ENCODE results near the gene NDUFB10. TPM values are rescaled to one million over a fixed set of nuclear protein-coding genes. Genes with fewer than 3 reads are reported as not detected.
"Not testable (repeated sequence)": the region's sequence is repeated elsewhere in the genome, so short reads cannot be mapped to it uniquely, and the experiment has no call there.

The NDUFB10 gene
- total RNA-seq, 1 donor from 2014 or later: 126 TPM

DNA sequence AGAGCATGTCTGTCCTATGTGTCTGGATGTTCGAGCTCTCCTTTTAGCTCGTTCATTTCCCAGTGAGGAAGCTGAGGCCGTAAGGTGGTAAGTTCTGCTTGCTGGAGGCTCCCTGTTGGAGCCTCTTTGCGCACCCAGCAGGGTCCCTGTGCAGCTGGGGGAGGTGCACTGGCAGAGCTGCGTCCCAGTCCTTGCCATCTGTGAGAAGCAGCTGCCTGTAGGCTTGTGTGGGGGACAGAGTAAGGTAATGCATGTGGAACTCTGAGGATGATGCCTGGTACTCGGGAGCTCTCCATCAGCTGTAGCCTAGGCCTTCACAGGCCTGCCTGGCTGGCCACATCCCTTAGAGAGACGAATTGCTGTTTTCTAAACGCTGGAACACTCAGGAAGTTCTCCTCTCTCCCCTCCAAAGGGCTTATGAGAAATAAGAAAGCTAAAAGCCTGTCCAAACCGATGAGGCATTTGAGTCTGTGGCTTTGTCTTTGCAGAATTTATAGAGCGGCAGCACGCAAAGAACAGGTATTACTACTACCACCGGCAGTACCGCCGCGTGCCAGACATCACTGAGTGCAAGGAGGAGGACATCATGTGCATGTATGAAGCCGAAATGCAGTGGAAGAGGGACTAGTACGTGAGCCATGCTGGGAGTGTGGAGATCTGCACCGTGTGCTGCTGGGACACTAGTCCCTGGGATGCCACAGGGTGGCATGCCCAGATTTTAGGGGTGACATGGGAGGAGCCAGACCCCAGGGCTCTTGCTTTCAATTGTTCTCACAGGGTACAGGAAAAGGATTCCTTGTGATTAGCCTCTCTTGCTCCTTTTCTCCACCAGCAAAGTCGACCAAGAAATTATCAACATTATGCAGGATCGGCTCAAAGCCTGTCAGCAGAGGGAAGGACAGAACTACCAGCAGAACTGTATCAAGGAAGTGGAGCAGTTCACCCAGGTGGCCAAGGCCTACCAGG lies 1.6 kb downstream of the NDUFB10 start:
- Mint-ChIP-seq H3K4me1 (ENCODE audit: unreplicated experiment) (peaks cover 40% of the 10 kb centered on the region), H3K4me3 (ENCODE audit: unreplicated experiment) (peak overlapping the region; percentile 96), H3K27ac (ENCODE audit: unreplicated experiment) (peak overlapping the region; percentile 76), H3K27me3 (ENCODE audit: unreplicated experiment) (no peaks in the 10 kb centered on the region), H3K9me3 (ENCODE audit: unreplicated experiment) (no peaks in the 10 kb centered on the region), H3K36me3 (ENCODE audit: unreplicated experiment) (peaks cover 14% of the 10 kb centered on the region)
- no peak for TF ChIP-seq CTCF (IDR thresholded peaks at IDR 0.05)
- no peak for DNase-seq (ENCODE audit: extremely low spot score, unreplicated experiment)

GRCh38 chr16:1961651-1962067 lies 2.3 kb downstream of the NDUFB10 start:
- H3K4me3 Mint-ChIP-seq (ENCODE audit: unreplicated experiment): no peak overlapping the region

DNA sequence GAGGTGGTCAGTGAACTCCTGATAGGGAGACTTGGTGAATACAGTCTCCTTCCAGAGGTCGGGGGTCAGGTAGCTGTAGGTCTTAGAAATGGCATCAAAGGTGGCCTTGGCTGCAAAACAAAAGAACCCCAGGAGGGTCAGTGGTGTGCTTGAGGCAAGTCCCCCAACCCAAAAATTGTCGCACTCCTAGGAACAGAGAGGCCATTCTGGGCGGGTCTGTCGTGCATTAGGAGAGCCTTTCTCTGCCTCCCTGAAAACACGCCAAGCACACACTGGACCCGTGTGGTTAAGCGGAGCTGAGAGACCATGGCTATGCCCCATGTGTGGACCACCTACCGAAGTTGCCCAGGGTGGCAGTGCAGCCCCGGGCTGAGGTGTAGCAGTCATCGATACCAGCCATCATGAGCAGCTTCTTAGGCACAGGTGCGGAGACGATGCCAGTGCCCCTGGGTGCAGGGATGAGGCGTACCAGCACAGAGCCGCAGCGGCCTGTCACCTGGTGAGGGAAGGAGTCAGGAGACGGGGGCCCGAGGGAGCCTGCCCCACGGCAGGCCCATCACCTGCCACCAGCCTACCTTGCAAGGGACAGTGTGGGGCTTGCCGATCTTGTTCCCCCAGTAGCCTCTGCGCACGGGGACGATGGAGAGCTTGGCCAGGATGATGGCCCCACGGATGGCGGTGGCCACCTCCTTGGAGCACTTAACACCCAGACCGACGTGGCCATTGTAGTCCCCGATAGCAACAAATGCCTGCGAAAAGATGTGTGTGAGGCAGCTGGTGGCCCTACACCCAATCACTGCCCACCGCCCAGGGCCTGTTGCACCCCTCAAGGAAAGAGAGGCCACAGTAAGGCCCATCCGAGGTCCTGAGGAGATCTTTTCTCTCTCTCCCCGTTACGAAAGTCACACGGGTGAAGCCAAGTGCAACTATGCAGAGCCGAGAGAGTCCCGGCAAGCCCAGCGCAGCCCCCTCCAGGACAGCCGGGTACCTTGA lies 3.1 kb downstream of the NDUFB10 start:
- Mint-ChIP-seq H3K36me3 (ENCODE audit: unreplicated experiment) (peaks cover 14% of the 10 kb centered on the region), H3K4me3 (ENCODE audit: unreplicated experiment) (peak overlapping the region; percentile 87), H3K4me1 (ENCODE audit: unreplicated experiment) (peaks cover 42% of the 10 kb centered on the region), H3K27ac (ENCODE audit: unreplicated experiment) (peak overlapping the region; percentile 90)
- H3K9me3 Mint-ChIP-seq (ENCODE audit: unreplicated experiment); DNase-seq (ENCODE audit: extremely low spot score, unreplicated experiment); H3K27me3 Mint-ChIP-seq (ENCODE audit: unreplicated experiment): not testable (repeated sequence)

More at GRCh38 chr16:1961651-1962067, 2.3 kb downstream of the NDUFB10 start:
- Mint-ChIP-seq H3K36me3 (ENCODE audit: unreplicated experiment) (peaks cover 14% of the 10 kb centered on the region), H3K27ac (ENCODE audit: unreplicated experiment) (no peak overlapping the region), H3K9me3 (ENCODE audit: unreplicated experiment) (no peaks in the 10 kb centered on the region), H3K27me3 (ENCODE audit: unreplicated experiment) (no peaks in the 10 kb centered on the region), H3K4me1 (ENCODE audit: unreplicated experiment) (peaks cover 41% of the 10 kb centered on the region)
- TF ChIP-seq CTCF (IDR thresholded peaks at IDR 0.05): no peak
- no peak for DNase-seq (ENCODE audit: extremely low spot score, unreplicated experiment)

DNA sequence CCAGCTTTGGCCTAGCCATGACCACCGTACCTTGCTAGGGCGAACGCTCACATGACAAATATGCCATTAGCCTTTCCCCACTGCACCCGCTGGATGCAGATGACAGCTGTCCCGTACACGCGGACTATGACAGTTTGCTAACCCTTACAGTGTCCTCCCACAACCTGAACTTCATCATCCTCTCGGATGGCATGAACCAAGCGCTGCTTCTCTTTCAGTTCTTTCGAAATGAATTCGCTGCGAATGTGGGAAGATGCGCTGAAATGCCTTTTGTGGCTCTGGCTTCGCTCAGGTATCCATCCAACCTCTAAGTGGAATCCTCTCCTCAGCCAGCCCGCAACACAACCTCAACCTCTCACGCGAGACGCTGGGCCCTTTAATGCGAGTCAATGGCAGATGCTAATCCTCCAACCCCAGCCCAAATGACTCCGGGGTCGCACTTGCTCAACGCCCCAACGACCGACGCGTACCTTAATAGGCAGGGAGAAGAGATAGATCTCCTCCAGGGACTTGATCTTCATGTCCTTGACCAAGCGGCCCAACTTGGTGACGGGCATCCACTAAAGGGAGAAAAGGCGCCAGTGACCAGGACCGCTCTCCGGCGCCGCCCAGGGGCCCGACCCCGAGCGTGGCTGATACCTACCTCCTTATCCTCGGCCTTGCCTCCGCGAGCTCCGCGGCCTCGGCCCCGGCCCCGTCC lies 4.6 kb downstream of the NDUFB10 start:
- H3K4me3 Mint-ChIP-seq (ENCODE audit: unreplicated experiment): peak overlapping the region; percentile 87
- H3K27me3 Mint-ChIP-seq (ENCODE audit: unreplicated experiment): no peaks in the 10 kb centered on the region
- TF ChIP-seq CTCF (IDR thresholded peaks at IDR 0.05): peak; percentile 13
- peak overlapping the region; percentile 90 for H3K27ac Mint-ChIP-seq (ENCODE audit: unreplicated experiment)
- peaks cover 14% of the 10 kb centered on the region for H3K36me3 Mint-ChIP-seq (ENCODE audit: unreplicated experiment)
- peaks cover 42% of the 10 kb centered on the region for H3K4me1 Mint-ChIP-seq (ENCODE audit: unreplicated experiment)
- DNase-seq (ENCODE audit: extremely low spot score, unreplicated experiment): no peak
- H3K9me3 Mint-ChIP-seq (ENCODE audit: unreplicated experiment): no peaks in the 10 kb centered on the region
